CMK (cell line): ENCODE measurements around the gene SMIM35.

Experiments
- DNase-seq: peaks from one replicate; pipeline ENCODE4 v3.0.0-alpha.2; 2010; ENCODE audit warnings: low read depth

SMIM35 gene

GRCh38 chr11:118027694-118028093 lies 59.1 kb downstream of the SMIM35 start:
- no peak for DNase-seq

- no peak for DNase-seq
Measured at GRCh38 chr11:118021146-118021545, 65.6 kb downstream of the SMIM35 start.

- no peak for DNase-seq
Measured at GRCh38 chr11:118018401-118018800, 68.4 kb downstream of the SMIM35 start.

GRCh38 chr11:118017631-118018315 lies 69.0 kb downstream of the SMIM35 start:
- DNase-seq, result no peak

- no peak for DNase-seq
Measured at GRCh38 chr11:118017111-118017510, 69.7 kb downstream of the SMIM35 start.

- no peak for DNase-seq
Measured at GRCh38 chr11:118016104-118016503, 70.7 kb downstream of the SMIM35 start.

- no peak for DNase-seq
Measured at GRCh38 chr11:118015385-118015841, 71.3 kb downstream of the SMIM35 start.

GRCh38 chr11:118014022-118014421 lies 72.7 kb downstream of the SMIM35 start:
- no peak for DNase-seq

GRCh38 chr11:118012083-118012669 lies 74.6 kb downstream of the SMIM35 start:
- peak; percentile 79 for DNase-seq

GRCh38 chr11:118010738-118011461 lies 75.9 kb downstream of the SMIM35 start:
- no peak for DNase-seq

GRCh38 chr11:118009864-118010737 lies 76.7 kb downstream of the SMIM35 start:
- DNase-seq, result no peak

GRCh38 chr11:118008271-118008911 lies 78.4 kb downstream of the SMIM35 start:
- no peak for DNase-seq

- peak; percentile 76 for DNase-seq
Measured at GRCh38 chr11:118007563-118008270, 79.0 kb downstream of the SMIM35 start.

- DNase-seq, result no peak
Measured at GRCh38 chr11:118007040-118007439, 79.7 kb downstream of the SMIM35 start.

GRCh38 chr11:118006153-118006534 lies 80.6 kb downstream of the SMIM35 start:
- DNase-seq, result no peak

- no peak for DNase-seq
Measured at GRCh38 chr11:118005224-118006152, 81.3 kb downstream of the SMIM35 start.

- DNase-seq, result no peak
Measured at GRCh38 chr11:118004543-118005223, 82.1 kb downstream of the SMIM35 start.

GRCh38 chr11:118003456-118003855 lies 83.3 kb downstream of the SMIM35 start:
- no peak for DNase-seq
